Muscle layer of duodenum (tissue), 2 donors: ENCODE results near the gene BYSL.

ENCODE experiments used
- H3K27ac ChIP-seq: one replicate; pipeline ENCODE4 v1.7.0; 2013; ENCODE audit warnings: mild to moderate bottlenecking, low read length
- H3K27me3 ChIP-seq: one replicate; pipeline ENCODE4 v1.7.0; 2013; ENCODE audit warnings: low read depth, mild to moderate bottlenecking, control low read depth, low read length
- H3K36me3 ChIP-seq, 2 donors: one replicate each; pipeline ENCODE4 v1.7.0; 2013; ENCODE audit warnings: low read length in 2 of 2, control low read depth in 1 of 2, mild to moderate bottlenecking in 1 of 2; ENCODE audit not compliant: insufficient read depth in 2 of 2, control insufficient read depth in 1 of 2
- H3K4me1 ChIP-seq, 2 donors: one replicate each; pipeline ENCODE4 v1.7.0; 2013; ENCODE audit warnings: low read length in 2 of 2, mild to moderate bottlenecking in 2 of 2, control low read depth in 1 of 2, moderate library complexity in 1 of 2; ENCODE audit not compliant: insufficient read depth in 2 of 2, control insufficient read depth in 1 of 2
- H3K4me3 ChIP-seq, 2 donors: one replicate each; pipeline ENCODE4 v1.7.0; 2013; ENCODE audit warnings: low read length in 2 of 2, low read depth in 1 of 2, mild to moderate bottlenecking in 1 of 2
- H3K9me3 ChIP-seq, 2 donors: one replicate each; pipeline ENCODE4 v1.7.0; 2013; ENCODE audit warnings: low read length in 2 of 2, control low read depth in 1 of 2, mild to moderate bottlenecking in 1 of 2; ENCODE audit not compliant: control insufficient read depth in 1 of 2
- donor health status: healthy.

BYSL gene

DNA sequence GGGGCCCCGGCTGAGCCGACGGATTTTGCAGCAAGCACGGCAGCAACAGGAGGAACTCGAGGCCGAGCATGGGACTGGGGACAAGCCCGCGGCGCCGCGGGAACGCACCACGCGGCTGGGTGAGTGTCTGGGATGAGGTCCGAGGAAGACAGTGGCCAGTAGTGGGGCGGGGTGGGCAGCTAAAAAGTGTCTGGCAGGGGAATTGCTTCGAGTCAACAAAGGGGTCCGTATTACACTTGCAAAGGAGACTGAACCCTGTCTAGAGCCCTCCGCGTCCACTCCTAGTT lies 356 bp downstream of the BYSL start:
- H3K36me3 ChIP-seq: peaks cover 4 to 10% of the 10 kb centered on the region in 2 donors
- no peaks in the 10 kb centered on the region for H3K27me3 ChIP-seq
- peaks cover 11 to 34% of the 10 kb centered on the region in 2 donors for H3K4me1 ChIP-seq
- H3K27ac ChIP-seq: peak overlapping the region; percentile 100
- H3K4me3 ChIP-seq: peak overlapping the region; percentile 95 to 99
- H3K9me3 ChIP-seq: no peaks in the 10 kb centered on the region

DNA sequence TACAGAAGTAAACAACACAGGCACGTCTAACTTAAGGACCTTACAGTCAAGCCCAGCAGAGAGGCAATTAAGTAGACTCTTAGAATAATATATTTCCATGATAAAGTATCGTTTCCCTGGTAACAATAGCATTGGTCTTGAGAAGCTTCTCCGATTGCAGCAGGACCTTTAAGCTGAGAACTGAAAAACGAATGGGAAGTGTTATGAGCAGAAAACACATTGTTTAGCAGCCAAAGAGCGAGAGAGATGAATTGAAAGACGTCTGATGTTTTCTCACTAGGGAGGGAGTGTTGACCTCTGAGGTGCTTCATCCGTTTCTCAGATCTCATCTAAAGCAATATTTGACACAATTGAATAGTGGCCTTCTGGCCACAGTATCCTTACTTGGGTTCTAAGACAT lies 855 bp downstream of the BYSL start:
- Histone ChIP-seq H3K4me1 (peaks cover 11 to 34% of the 10 kb centered on the region in 2 donors), H3K27ac (peak overlapping the region; percentile 100), H3K36me3 (peaks cover 4 to 12% of the 10 kb centered on the region in 2 donors), H3K9me3 (no peaks in the 10 kb centered on the region), H3K27me3 (no peaks in the 10 kb centered on the region), H3K4me3 (peak overlapping the region; percentile 95 to 99)

DNA sequence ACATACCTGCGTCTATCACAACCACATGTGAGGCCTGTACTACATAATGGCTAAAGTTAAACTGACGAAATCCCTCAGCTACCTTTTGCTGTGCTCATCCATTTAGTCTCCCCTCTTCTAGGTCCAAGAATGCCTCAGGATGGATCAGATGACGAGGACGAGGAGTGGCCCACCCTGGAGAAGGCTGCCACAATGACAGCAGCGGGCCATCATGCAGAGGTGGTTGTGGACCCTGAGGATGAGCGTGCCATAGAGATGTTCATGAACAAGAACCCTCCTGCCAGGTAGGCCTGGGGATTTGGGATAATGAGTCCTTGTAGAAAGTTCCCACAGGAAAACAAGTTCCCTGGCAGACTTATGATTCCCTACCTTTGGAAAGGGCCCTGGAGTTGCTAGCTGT lies 6.0 kb downstream of the BYSL start:
- H3K4me3 ChIP-seq: no peak overlapping the region
- peaks cover 51 to 53% of the 10 kb centered on the region in 2 donors for H3K36me3 ChIP-seq
- H3K27ac ChIP-seq: no peak overlapping the region
- H3K9me3 ChIP-seq: no peaks in the 10 kb centered on the region
- no peaks in the 10 kb centered on the region for H3K27me3 ChIP-seq
- peaks cover 8 to 9% of the 10 kb centered on the region in 2 donors for H3K4me1 ChIP-seq

DNA sequence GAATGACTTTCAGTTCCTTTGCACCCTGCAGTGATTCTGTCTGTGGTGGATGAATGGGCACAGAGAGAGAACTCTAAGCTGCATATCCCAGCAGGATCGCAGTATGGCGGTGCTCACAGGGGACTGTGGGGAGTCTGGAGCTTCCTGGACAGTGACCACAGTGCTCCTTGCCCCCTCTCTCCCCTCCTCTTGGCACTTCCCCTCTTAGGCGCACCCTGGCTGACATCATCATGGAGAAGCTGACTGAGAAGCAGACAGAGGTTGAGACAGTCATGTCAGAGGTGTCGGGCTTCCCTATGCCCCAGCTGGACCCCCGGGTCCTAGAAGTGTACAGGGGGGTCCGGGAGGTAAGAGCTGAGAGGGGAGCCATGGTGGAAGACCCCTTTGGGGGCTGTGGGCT lies 8.6 kb downstream of the BYSL start:
- Histone ChIP-seq H3K36me3 (peaks cover 68 to 75% of the 10 kb centered on the region in 2 donors), H3K4me3 (no peak overlapping the region), H3K4me1 (no peaks in the 10 kb centered on the region), H3K9me3 (no peaks in the 10 kb centered on the region), H3K27ac (no peak overlapping the region), H3K27me3 (no peaks in the 10 kb centered on the region)

- peaks cover 82 to 88% of the 10 kb centered on the region in 2 donors for H3K36me3 ChIP-seq
- H3K27ac ChIP-seq: no peak overlapping the region
- H3K27me3 ChIP-seq: no peaks in the 10 kb centered on the region
- H3K9me3 ChIP-seq: no peaks in the 10 kb centered on the region
- no peak overlapping the region for H3K4me3 ChIP-seq
- peaks cover 0 to 11% of the 10 kb centered on the region in 2 donors for H3K4me1 ChIP-seq
These were observed 10.5 kb downstream of the BYSL start for GRCh38 chr6:41931792-41932191.

GRCh38 chr6:41932378-41932777 lies 11.1 kb downstream of the BYSL start:
- Histone ChIP-seq H3K9me3 (no peaks in the 10 kb centered on the region), H3K4me3 (no peak overlapping the region), H3K4me1 (peaks cover 0 to 17% of the 10 kb centered on the region in 2 donors), H3K27ac (no peak overlapping the region), H3K36me3 (peaks cover 84 to 90% of the 10 kb centered on the region in 2 donors), H3K27me3 (no peaks in the 10 kb centered on the region)

- Histone ChIP-seq H3K9me3 (no peaks in the 10 kb centered on the region), H3K36me3 (peaks cover 66 to 70% of the 10 kb centered on the region in 2 donors)
These were observed 13.2 kb downstream of the BYSL start for GRCh38 chr6:41934278-41935192.

GRCh38 chr6:41935193-41935574 lies 13.9 kb downstream of the BYSL start:
- H3K4me1 ChIP-seq: peaks cover 20 to 44% of the 10 kb centered on the region in 2 donors
- peaks cover 60 to 63% of the 10 kb centered on the region in 2 donors for H3K36me3 ChIP-seq
- no peak overlapping the region for H3K4me3 ChIP-seq
- H3K9me3 ChIP-seq: no peaks in the 10 kb centered on the region
- no peak overlapping the region for H3K27ac ChIP-seq
- no peaks in the 10 kb centered on the region for H3K27me3 ChIP-seq

More at GRCh38 chr6:41934278-41935192, 13.2 kb downstream of the BYSL start:
- H3K4me1 ChIP-seq: peaks cover 13 to 37% of the 10 kb centered on the region in 2 donors
- H3K27ac ChIP-seq: no peak overlapping the region
- no peak overlapping the region for H3K4me3 ChIP-seq
- H3K27me3 ChIP-seq: no peaks in the 10 kb centered on the region

- H3K4me3 ChIP-seq: no peak overlapping the region
- H3K36me3 ChIP-seq: peaks cover 55 to 58% of the 10 kb centered on the region in 2 donors
- no peaks in the 10 kb centered on the region for H3K9me3 ChIP-seq
- no peaks in the 10 kb centered on the region for H3K27me3 ChIP-seq
- no peak overlapping the region for H3K27ac ChIP-seq
- H3K4me1 ChIP-seq: peaks cover 21 to 49% of the 10 kb centered on the region in 2 donors
These were observed 14.4 kb downstream of the BYSL start for GRCh38 chr6:41935685-41936072.

DNA sequence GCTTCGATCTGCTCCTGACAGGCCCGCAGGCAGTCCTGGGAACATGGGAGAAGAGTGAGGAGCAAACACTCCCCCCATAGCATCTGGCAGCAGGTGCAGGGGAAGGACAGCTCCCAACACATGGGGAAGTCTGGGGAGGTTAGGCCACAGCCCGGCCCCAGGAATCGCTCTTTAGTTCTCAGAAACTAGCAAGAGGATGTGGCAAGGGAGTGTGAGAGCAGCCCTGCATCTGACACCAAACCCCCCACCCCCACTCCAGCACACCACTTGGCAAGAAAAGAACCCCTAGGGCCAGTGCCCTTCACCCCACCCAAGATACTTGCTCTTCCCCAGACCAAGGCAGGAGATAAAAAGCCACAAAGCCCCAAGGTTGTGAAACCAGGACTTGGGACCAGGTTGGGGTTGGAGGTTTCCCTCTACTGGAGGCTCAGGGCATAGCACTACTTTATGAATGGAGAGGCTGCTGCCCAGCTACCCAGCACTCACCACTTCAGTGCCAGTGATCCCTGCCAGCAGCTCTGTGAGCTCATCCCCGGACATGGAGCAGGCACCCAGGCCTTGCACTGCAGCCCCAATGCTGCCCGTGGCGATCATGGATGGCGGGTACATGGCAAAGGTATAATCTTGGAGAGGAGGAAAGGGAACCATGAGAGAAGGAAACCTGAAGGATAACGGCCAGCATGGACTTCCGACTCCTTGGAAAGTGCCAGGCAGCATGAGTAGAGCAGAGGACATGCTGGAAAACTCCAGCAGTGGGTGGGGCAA lies 15.0 kb downstream of the BYSL start:
- Histone ChIP-seq H3K9me3 (no peaks in the 10 kb centered on the region), H3K4me3 (peak overlapping the region in 1 of 2 donors; percentile 31), H3K27me3 (no peaks in the 10 kb centered on the region), H3K36me3 (peaks cover 49 to 52% of the 10 kb centered on the region in 2 donors), H3K27ac (peak overlapping the region; percentile 19), H3K4me1 (peaks cover 21 to 50% of the 10 kb centered on the region in 2 donors)

DNA sequence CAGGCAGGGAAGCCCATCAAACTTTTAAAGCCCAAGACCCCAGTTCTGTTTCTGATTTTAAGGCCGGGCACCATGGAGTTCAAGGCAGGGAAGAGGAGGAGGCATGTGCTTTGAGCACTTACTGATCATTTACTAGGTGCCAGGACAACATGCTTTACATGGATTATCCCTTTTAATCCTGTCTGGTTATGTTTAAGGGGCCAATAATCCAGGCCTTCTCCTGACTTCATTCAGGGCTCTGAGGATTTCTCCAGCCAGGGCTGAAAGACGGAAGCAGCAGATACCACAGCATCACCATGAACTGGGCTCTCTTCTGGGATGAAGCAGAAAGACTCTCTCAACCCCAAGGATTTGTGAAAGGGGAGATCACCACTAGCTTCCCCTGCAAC lies 16.2 kb downstream of the BYSL start:
- Histone ChIP-seq H3K27ac (peak overlapping the region; percentile 19), H3K36me3 (peaks cover 37 to 40% of the 10 kb centered on the region in 2 donors)

More for the DNA sequence above, 16.2 kb downstream of the BYSL start:
- Histone ChIP-seq H3K9me3 (no peaks in the 10 kb centered on the region), H3K4me3 (no peak overlapping the region), H3K4me1 (peaks cover 21 to 55% of the 10 kb centered on the region in 2 donors), H3K27me3 (no peaks in the 10 kb centered on the region)
